IPS-18a (cell line): Measurements from ENCODE around the gene MYBPHL.

Experiments
- H3K27ac ChIP-seq: one replicate; pipeline ENCODE4 v1.5.1; 2013; ENCODE audit warnings: low read length
- H3K27me3 ChIP-seq: one replicate; pipeline ENCODE4 v1.6.1; 2013; ENCODE audit warnings: mild to moderate bottlenecking, low read length; ENCODE audit not compliant: control insufficient read depth, insufficient read depth
- H3K36me3 ChIP-seq: one replicate; pipeline ENCODE4 v1.6.1; 2013; ENCODE audit warnings: low read depth, low read length; ENCODE audit not compliant: control insufficient read depth
- H3K4me1 ChIP-seq: one replicate; pipeline ENCODE4 v1.6.1; 2013; ENCODE audit warnings: low read depth, low read length; ENCODE audit not compliant: control insufficient read depth
- H3K4me3 ChIP-seq: one replicate; pipeline ENCODE4 v1.5.1; 2013; ENCODE audit warnings: low read length
- H3K9ac ChIP-seq: one replicate; pipeline ENCODE4 v1.6.1; 2013; ENCODE audit warnings: mild to moderate bottlenecking, low read length, moderate library complexity
- H3K9me3 ChIP-seq: one replicate; pipeline ENCODE4 v1.6.1; 2013; ENCODE audit warnings: low read depth, low read length; ENCODE audit not compliant: control insufficient read depth

MYBPHL gene

GRCh38 chr1:109252893-109253802 is 53.7 kb downstream of the MYBPHL start:
- no peak overlapping the region for H3K4me3 ChIP-seq
- no peak overlapping the region for H3K27ac ChIP-seq
- no peak overlapping the region for H3K9ac ChIP-seq
- peaks cover 3% of the 10 kb centered on the region for H3K36me3 ChIP-seq
- no peaks in the 10 kb centered on the region for H3K9me3 ChIP-seq
- peaks cover 28% of the 10 kb centered on the region for H3K4me1 ChIP-seq
- H3K27me3 ChIP-seq = peaks cover 22% of the 10 kb centered on the region

DNA sequence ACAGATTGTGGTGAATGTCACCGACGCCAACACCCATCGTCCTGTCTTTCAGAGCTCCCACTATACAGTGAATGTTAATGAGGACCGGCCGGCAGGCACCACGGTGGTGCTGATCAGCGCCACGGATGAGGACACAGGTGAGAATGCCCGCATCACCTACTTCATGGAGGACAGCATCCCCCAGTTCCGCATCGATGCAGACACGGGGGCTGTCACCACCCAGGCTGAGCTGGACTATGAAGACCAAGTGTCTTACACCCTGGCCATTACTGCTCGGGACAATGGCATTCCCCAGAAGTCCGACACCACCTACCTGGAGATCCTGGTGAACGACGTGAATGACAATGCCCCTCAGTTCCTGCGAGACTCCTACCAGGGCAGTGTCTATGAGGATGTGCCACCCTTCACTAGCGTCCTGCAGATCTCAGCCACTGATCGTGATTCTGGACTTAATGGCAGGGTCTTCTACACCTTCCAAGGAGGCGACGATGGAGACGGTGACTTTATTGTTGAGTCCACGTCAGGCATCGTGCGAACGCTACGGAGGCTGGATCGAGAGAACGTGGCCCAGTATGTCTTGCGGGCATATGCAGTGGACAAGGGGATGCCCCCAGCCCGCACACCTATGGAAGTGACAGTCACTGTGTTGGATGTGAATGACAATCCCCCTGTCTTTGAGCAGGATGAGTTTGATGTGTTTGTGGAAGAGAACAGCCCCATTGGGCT is 54.5 kb downstream of the MYBPHL start:
- no peak overlapping the region for H3K9ac ChIP-seq
- H3K27me3 ChIP-seq = peaks cover 30% of the 10 kb centered on the region
- no peak overlapping the region for H3K27ac ChIP-seq
- H3K4me3 ChIP-seq = no peak overlapping the region
- H3K4me1 ChIP-seq = peaks cover 28% of the 10 kb centered on the region
- H3K36me3 ChIP-seq = peaks cover 3% of the 10 kb centered on the region
- H3K9me3 ChIP-seq = no peaks in the 10 kb centered on the region

GRCh38 chr1:109251277-109252166 is 55.3 kb downstream of the MYBPHL start:
- H3K9ac ChIP-seq = no peak overlapping the region
- peaks cover 28% of the 10 kb centered on the region for H3K4me1 ChIP-seq
- peaks cover 3% of the 10 kb centered on the region for H3K36me3 ChIP-seq
- H3K4me3 ChIP-seq = no peak overlapping the region
- no peak overlapping the region for H3K27ac ChIP-seq
- H3K9me3 ChIP-seq = no peaks in the 10 kb centered on the region
- peaks cover 30% of the 10 kb centered on the region for H3K27me3 ChIP-seq

- Histone ChIP-seq H3K4me1 (peaks cover 27% of the 10 kb centered on the region), H3K9ac (no peak overlapping the region), H3K4me3 (peak overlapping the region; percentile 41)
These were observed 56.1 kb downstream of the MYBPHL start for GRCh38 chr1:109250454-109251276.

DNA sequence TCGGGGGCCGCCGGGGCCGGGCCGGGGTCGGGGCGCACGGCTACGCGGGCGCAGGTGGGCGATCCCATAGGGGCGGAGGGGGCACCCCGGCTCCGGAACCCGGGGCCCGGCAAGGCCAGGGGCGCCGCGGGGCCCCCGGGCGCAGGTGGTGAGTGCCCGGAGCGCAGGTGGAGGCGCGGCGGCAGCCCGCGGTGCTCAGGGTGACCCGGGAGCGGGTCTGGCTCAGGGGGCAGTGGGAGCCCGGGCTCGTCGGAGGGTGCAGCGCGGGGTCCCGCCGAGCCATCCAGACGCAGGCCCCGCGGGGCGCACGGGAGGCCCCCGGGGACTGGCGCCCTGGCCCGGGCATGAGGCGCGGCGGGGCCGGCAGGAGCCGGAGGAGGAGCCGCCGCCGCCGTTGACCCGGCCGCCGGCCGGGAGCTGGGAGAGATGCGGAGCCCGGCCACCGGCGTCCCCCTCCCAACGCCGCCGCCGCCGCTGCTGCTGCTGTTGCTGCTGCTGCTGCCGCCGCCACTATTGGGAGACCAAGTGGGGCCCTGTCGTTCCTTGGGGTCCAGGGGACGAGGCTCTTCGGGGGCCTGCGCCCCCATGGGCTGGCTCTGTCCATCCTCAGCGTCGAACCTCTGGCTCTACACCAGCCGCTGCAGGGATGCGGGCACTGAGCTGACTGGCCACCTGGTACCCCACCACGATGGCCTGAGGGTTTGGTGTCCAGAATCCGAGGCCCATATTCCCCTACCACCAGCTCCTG is 57.0 kb downstream of the MYBPHL start:
- H3K4me3 ChIP-seq = peak overlapping the region; percentile 41
- H3K27ac ChIP-seq = no peak overlapping the region
- H3K9me3 ChIP-seq = no peaks in the 10 kb centered on the region
- H3K4me1 ChIP-seq = peaks cover 21% of the 10 kb centered on the region
- H3K9ac ChIP-seq = no peak overlapping the region
- H3K36me3 ChIP-seq = peaks cover 3% of the 10 kb centered on the region
- H3K27me3 ChIP-seq = peaks cover 30% of the 10 kb centered on the region

More at GRCh38 chr1:109250454-109251276, 56.1 kb downstream of the MYBPHL start:
- H3K36me3 ChIP-seq = peaks cover 3% of the 10 kb centered on the region
- peaks cover 30% of the 10 kb centered on the region for H3K27me3 ChIP-seq
- H3K9me3 ChIP-seq = no peaks in the 10 kb centered on the region
- no peak overlapping the region for H3K27ac ChIP-seq

DNA sequence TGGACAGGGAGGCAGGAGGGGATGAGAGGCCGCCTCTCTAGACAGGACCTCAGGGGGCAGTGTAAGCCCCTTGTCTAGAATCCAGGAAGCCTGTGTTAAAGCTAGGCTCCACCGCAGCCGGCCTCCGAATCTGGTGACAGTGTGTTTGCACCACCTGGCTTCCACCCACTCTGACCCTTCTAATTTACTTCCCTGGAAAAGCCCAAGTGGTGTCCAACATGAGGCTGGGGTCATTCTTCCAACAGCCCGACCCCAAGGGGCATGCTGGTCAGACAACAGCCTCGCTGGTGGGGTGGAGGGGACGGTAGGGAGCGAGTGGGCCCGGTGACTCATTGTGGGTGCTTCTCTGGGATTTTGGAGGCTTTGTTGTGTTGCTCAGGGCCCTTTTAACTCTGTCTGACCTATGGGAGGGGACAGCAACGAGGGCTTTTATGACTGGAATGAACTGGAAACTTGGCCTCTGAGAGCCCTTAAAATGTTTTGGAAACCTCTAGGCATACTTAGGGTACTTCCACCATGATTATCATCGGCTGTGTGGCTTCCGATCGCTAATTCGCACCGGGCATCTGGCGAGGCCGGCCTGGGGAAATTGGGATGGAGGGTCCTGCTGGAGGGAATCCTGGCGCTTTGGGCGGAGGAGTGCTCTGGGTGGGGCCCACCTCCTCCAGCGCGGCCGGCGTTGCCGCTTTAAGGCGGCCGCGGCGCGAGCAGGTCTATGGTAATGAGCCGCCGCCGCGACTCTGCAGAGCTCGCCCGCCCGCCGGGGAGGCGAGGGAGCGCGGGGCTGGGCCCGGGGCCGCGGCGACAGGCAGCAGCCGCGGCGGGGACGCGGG is 57.8 kb downstream of the MYBPHL start, which contains the start of gene CELSR2:
CELSR2 (plus strand) TSS at position 743 of the 833 bp plus-strand sequence. CDS start 541 bp downstream, outside the sequence.
- no peaks in the 10 kb centered on the region for H3K9me3 ChIP-seq
- H3K36me3 ChIP-seq = peaks cover 3% of the 10 kb centered on the region
- peaks cover 30% of the 10 kb centered on the region for H3K27me3 ChIP-seq
- H3K9ac ChIP-seq = no peak within 1 kb of the TSS
- H3K4me1 ChIP-seq = peaks cover 13% of the 10 kb centered on the region
- no peak within 1 kb of the TSS for H3K27ac ChIP-seq
- H3K4me3 ChIP-seq = peak within 1 kb of the TSS; percentile 41

DNA sequence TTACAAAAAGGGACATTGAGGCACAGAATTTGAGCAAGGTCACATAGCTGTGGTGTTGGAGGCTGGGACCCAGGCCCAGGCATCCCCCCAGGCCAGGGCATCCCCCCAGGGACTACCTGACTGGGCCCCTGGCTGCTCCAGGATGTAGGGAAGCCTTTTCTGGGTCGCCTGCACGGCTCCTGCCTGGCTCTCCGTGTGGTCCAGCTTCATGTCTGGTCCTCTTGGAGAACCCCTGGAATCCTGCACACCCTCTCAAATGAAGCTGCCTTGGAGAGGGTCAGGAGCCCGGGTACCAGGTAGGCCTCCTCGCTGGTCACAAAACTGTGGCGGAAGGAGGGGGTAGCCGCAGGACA is 58.4 kb downstream of the MYBPHL start:
- Histone ChIP-seq H3K27ac (no peak overlapping the region), H3K9ac (no peak overlapping the region), H3K27me3 (peaks cover 30% of the 10 kb centered on the region), H3K36me3 (peaks cover 3% of the 10 kb centered on the region), H3K9me3 (no peaks in the 10 kb centered on the region), H3K4me3 (no peak overlapping the region), H3K4me1 (peaks cover 8% of the 10 kb centered on the region)

DNA sequence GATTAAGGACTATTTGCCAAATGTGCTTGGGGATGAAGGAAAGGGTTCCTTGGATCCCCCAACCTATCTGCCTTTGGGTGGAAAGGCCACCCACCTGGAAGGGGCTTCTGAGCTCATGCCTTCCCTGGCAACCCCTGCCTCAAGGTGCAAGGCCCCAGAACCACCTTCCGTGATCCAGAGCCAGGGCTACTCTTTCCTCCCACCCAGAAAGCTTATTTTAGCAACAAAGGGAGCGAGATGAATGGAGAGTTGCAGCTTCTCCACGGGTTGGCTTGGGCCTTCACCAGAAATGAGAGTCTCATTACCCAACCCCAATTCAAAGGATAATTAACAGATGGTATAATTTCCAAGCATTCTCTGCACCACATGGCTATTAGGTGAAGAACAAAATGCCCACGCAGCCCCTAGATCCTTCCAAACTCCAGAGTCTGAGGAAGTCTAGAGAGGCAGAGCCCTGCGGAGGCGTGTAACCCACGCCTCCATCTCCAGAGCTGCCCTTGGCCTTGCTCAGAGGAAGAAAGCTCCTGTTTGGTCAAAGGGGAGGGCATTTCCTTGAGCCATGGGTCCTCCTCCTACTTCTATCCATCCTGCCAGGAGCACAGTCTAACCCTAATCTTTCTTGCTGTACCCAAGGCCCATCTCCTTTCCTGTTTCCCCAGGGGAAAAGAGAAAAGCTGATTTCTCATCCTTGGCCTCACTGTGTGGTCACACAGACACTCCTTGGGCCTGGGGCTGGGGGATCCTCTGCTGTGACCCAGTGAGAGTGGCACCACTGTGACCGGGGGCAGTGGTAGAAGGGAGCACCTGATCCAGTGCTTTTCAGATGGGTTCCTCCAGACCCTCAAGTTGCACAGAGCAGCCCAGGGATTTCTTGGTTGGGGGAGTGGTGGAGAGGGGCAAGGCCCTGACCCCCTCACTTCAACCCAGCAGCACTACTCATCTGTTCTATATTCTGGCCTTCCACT is 59.1 kb downstream of the MYBPHL start:
- Histone ChIP-seq H3K9me3 (no peaks in the 10 kb centered on the region), H3K9ac (no peak overlapping the region), H3K27ac (no peak overlapping the region), H3K4me3 (no peak overlapping the region), H3K27me3 (peaks cover 30% of the 10 kb centered on the region), H3K36me3 (peaks cover 3% of the 10 kb centered on the region), H3K4me1 (peaks cover 8% of the 10 kb centered on the region)

GRCh38 chr1:109246141-109246551 is 60.7 kb downstream of the MYBPHL start:
- H3K36me3 ChIP-seq = peaks cover 3% of the 10 kb centered on the region
- H3K4me1 ChIP-seq = peaks cover 16% of the 10 kb centered on the region
- no peak overlapping the region for H3K4me3 ChIP-seq
- peaks cover 28% of the 10 kb centered on the region for H3K27me3 ChIP-seq
- no peak overlapping the region for H3K27ac ChIP-seq
- no peaks in the 10 kb centered on the region for H3K9me3 ChIP-seq
- H3K9ac ChIP-seq = no peak overlapping the region
